SU-DHL-6 (cell line): ENCODE results near the gene ITGB8.

Experiments
- EZH2phosphoT487 ChIP-seq: fragments of 200-600 bp; sonication (generic), shearing (Covaris generic); conservative IDR thresholded peaks from 2 replicates; pipeline ENCODE4 v1.6.1; 2018; ENCODE audit warnings: mild to moderate bottlenecking, antibody characterized with exemption, low read length, moderate library complexity, mixed read lengths
- TF ChIP-seq, protein P1 (sequence below): fragments of 200-600 bp; sonication (generic); IDR thresholded peaks from one replicate; pipeline ENCODE4 v1.5.1; 2017; ENCODE audit warnings: antibody characterized with exemption, mild to moderate bottlenecking, low read length, moderate library complexity; ENCODE audit not compliant: insufficient read depth, poor library complexity, severe bottlenecking

- TF ChIP-seq, protein P1, sequence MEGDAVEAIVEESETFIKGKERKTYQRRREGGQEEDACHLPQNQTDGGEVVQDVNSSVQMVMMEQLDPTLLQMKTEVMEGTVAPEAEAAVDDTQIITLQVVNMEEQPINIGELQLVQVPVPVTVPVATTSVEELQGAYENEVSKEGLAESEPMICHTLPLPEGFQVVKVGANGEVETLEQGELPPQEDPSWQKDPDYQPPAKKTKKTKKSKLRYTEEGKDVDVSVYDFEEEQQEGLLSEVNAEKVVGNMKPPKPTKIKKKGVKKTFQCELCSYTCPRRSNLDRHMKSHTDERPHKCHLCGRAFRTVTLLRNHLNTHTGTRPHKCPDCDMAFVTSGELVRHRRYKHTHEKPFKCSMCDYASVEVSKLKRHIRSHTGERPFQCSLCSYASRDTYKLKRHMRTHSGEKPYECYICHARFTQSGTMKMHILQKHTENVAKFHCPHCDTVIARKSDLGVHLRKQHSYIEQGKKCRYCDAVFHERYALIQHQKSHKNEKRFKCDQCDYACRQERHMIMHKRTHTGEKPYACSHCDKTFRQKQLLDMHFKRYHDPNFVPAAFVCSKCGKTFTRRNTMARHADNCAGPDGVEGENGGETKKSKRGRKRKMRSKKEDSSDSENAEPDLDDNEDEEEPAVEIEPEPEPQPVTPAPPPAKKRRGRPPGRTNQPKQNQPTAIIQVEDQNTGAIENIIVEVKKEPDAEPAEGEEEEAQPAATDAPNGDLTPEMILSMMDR: no peak
- TF ChIP-seq EZH2phosphoT487: no peak
Observed at GRCh38 chr7:20283385-20283784, 47.3 kb upstream of the ITGB8 start.
